ENCODE results near the gene SSC4D.
"Not testable (repeated sequence)": the region's sequence is repeated elsewhere in the genome, so short reads cannot be mapped to it uniquely, and the experiment has no call there.

The SSC4D gene

GRCh38 chr7:76425558-76425957 is 16.1 kb upstream of the SSC4D start:
- H2AK5ac ChIP-seq (ENCODE audit: low read depth, low read length), result peak overlapping the region; percentile 83
- H3K4ac ChIP-seq (ENCODE audit: low read length); H3K36me3 ChIP-seq (replicated peaks in 1 of 2; ENCODE audit: control insufficient read depth in 2 of 2, insufficient read depth in 2 of 2, low read length in 2 of 2); H3K27me3 ChIP-seq (ENCODE audit: control insufficient read depth in 3 of 3, insufficient read depth in 3 of 3, low read depth in 1 of 3, low read length in 3 of 3); DNase-seq (ENCODE audit: low spot score); H3K4me1 ChIP-seq (ENCODE audit: control insufficient read depth in 2 of 2, insufficient read depth in 1 of 2, low read depth in 1 of 2, low read length in 2 of 2); H4K8ac ChIP-seq (ENCODE audit: low read depth, low read length); H3K27ac ChIP-seq (replicated peaks; ENCODE audit: low read length); H2BK120ac ChIP-seq (ENCODE audit: low read depth, low read length); H4K91ac ChIP-seq (ENCODE audit: low read depth, low read length, poor library complexity); H3K14ac ChIP-seq (ENCODE audit: low read length); H3K9ac ChIP-seq (ENCODE audit: low read depth, low read length, poor library complexity); H3K4me3 ChIP-seq (ENCODE audit: low read length in 2 of 2); H3K79me1 ChIP-seq (ENCODE audit: low read depth, low read length); H2AFZ ChIP-seq (ENCODE audit: low read length); H3K9me3 ChIP-seq (replicated peaks in 1 of 2; ENCODE audit: control insufficient read depth in 2 of 2, insufficient read depth in 1 of 2, low read depth in 1 of 2, low read length in 2 of 2); H3K4me2 ChIP-seq (ENCODE audit: insufficient read depth, low read length, poor library complexity, severe bottlenecking); H2BK5ac ChIP-seq (ENCODE audit: low read length): not testable (repeated sequence)
- no CpG with 5 or more reads among the region's 4 CpGs for WGBS, 2 donors (ENCODE audit: extremely low coverage in 2 of 2, insufficient read length in 2 of 2, insufficient replicate concordance in 1 of 2)
- peak overlapping the region; percentile 10 for H2BK12ac ChIP-seq (ENCODE audit: low read length)
- H3K18ac ChIP-seq (ENCODE audit: low read length), result peak overlapping the region; percentile 48
- H3K23ac ChIP-seq (ENCODE audit: low read depth, low read length, poor library complexity), result peak overlapping the region; percentile 96
- H2BK15ac ChIP-seq (ENCODE audit: low read length), result peak overlapping the region; percentile 38

- peak overlapping the region; percentile 38 for H2BK15ac ChIP-seq (ENCODE audit: low read length)
- no peak overlapping the region for H4K8ac ChIP-seq (ENCODE audit: low read depth, low read length)
- peaks cover 0 to 3% (median 0%) of the 10 kb centered on the region in 3 experiments for H3K27me3 ChIP-seq (ENCODE audit: control insufficient read depth in 3 of 3, insufficient read depth in 3 of 3, low read depth in 1 of 3, low read length in 3 of 3)
- no peak overlapping the region for H2BK5ac ChIP-seq (ENCODE audit: low read length)
- H3K79me1 ChIP-seq (ENCODE audit: low read depth, low read length), result no peaks in the 10 kb centered on the region
- H3K9ac ChIP-seq (ENCODE audit: low read depth, low read length, poor library complexity), result no peak overlapping the region
- no peak overlapping the region for H4K91ac ChIP-seq (ENCODE audit: low read depth, low read length, poor library complexity)
- peaks cover 4 to 8% of the 10 kb centered on the region in 2 donors for H3K4me1 ChIP-seq (ENCODE audit: control insufficient read depth in 2 of 2, insufficient read depth in 1 of 2, low read depth in 1 of 2, low read length in 2 of 2)
- peak overlapping the region; percentile 96 for H3K23ac ChIP-seq (ENCODE audit: low read depth, low read length, poor library complexity)
- no peak overlapping the region for H3K27ac ChIP-seq (replicated peaks; ENCODE audit: low read length)
- H3K4me3 ChIP-seq (ENCODE audit: low read length in 2 of 2), result no peak overlapping the region
- no peak overlapping the region for H2BK120ac ChIP-seq (ENCODE audit: low read depth, low read length)
- H3K9me3 ChIP-seq (replicated peaks in 1 of 2; ENCODE audit: control insufficient read depth in 2 of 2, insufficient read depth in 1 of 2, low read depth in 1 of 2, low read length in 2 of 2), result no peaks in the 10 kb centered on the region
- no CpG with 5 or more reads among the region's 9 CpGs for WGBS, 2 donors (ENCODE audit: extremely low coverage in 2 of 2, insufficient read length in 2 of 2, insufficient replicate concordance in 1 of 2)
- no peak overlapping the region for H3K14ac ChIP-seq (ENCODE audit: low read length)
- H3K18ac ChIP-seq (ENCODE audit: low read length), result peak overlapping the region; percentile 48
- peak overlapping the region; percentile 10 for H2BK12ac ChIP-seq (ENCODE audit: low read length)
- no peak overlapping the region for H3K4ac ChIP-seq (ENCODE audit: low read length)
- no peak overlapping the region for H3K4me2 ChIP-seq (ENCODE audit: insufficient read depth, low read length, poor library complexity, severe bottlenecking)
- H3K36me3 ChIP-seq (replicated peaks in 1 of 2; ENCODE audit: control insufficient read depth in 2 of 2, insufficient read depth in 2 of 2, low read length in 2 of 2), result no peaks in the 10 kb centered on the region
- no peak overlapping the region for H2AFZ ChIP-seq (ENCODE audit: low read length)
- DNase-seq (ENCODE audit: low spot score), result no peak
- H2AK5ac ChIP-seq (ENCODE audit: low read depth, low read length), result peak overlapping the region; percentile 83
Observed at GRCh38 chr7:76425156-76425555, 15.7 kb upstream of the SSC4D start.

GRCh38 chr7:76424413-76425111 is 15.1 kb upstream of the SSC4D start, which contains the start of gene ZP3:
Gene ZP3, plus strand, starts transcription at chr7:76424950. Its CDS starts 15 bp downstream, at chr7:76424965.
- peak within 1 kb of the TSS; percentile 96 for H3K23ac ChIP-seq (ENCODE audit: low read depth, low read length, poor library complexity)

GRCh38 chr7:76423666-76424412 is 14.3 kb upstream of the SSC4D start:
- no peak overlapping the region for H3K4me3 ChIP-seq (ENCODE audit: low read length in 2 of 2)
- no peak overlapping the region for H2BK15ac ChIP-seq (ENCODE audit: low read length)
- H2BK12ac ChIP-seq (ENCODE audit: low read length), result no peak overlapping the region
- no peak overlapping the region for H3K27ac ChIP-seq (replicated peaks; ENCODE audit: low read length)
- H4K91ac ChIP-seq (ENCODE audit: low read depth, low read length, poor library complexity), result no peak overlapping the region
- no peak overlapping the region for H4K8ac ChIP-seq (ENCODE audit: low read depth, low read length)
- no peak overlapping the region for H3K14ac ChIP-seq (ENCODE audit: low read length)
- H3K4me2 ChIP-seq (ENCODE audit: insufficient read depth, low read length, poor library complexity, severe bottlenecking), result no peak overlapping the region
- no peak overlapping the region for H3K9ac ChIP-seq (ENCODE audit: low read depth, low read length, poor library complexity)
- no peaks in the 10 kb centered on the region for H3K79me1 ChIP-seq (ENCODE audit: low read depth, low read length)
- H3K23ac ChIP-seq (ENCODE audit: low read depth, low read length, poor library complexity), result no peak overlapping the region
- WGBS, 2 donors (ENCODE audit: extremely low coverage in 2 of 2, insufficient read length in 2 of 2, insufficient replicate concordance in 1 of 2), result no CpG with 5 or more reads among the region's 15 CpGs
- no peak overlapping the region for H2AFZ ChIP-seq (ENCODE audit: low read length)
- H3K36me3 ChIP-seq (replicated peaks in 1 of 2; ENCODE audit: control insufficient read depth in 2 of 2, insufficient read depth in 2 of 2, low read length in 2 of 2), result no peaks in the 10 kb centered on the region
- H2BK5ac ChIP-seq (ENCODE audit: low read length), result no peak overlapping the region
- no peak overlapping the region for H2BK120ac ChIP-seq (ENCODE audit: low read depth, low read length)
- no peaks in the 10 kb centered on the region for H3K9me3 ChIP-seq (replicated peaks in 1 of 2; ENCODE audit: control insufficient read depth in 2 of 2, insufficient read depth in 1 of 2, low read depth in 1 of 2, low read length in 2 of 2)
- peaks cover 0 to 3% (median 0%) of the 10 kb centered on the region in 3 experiments for H3K27me3 ChIP-seq (ENCODE audit: control insufficient read depth in 3 of 3, insufficient read depth in 3 of 3, low read depth in 1 of 3, low read length in 3 of 3)
- no peak overlapping the region for H3K4ac ChIP-seq (ENCODE audit: low read length)
- no peak overlapping the region for H3K18ac ChIP-seq (ENCODE audit: low read length)
- H2AK5ac ChIP-seq (ENCODE audit: low read depth, low read length), result no peak overlapping the region
- H3K4me1 ChIP-seq (ENCODE audit: control insufficient read depth in 2 of 2, insufficient read depth in 1 of 2, low read depth in 1 of 2, low read length in 2 of 2), result peaks cover 4 to 8% of the 10 kb centered on the region in 2 donors
- DNase-seq (ENCODE audit: low spot score), result no peak

More at GRCh38 chr7:76424413-76425111, 15.1 kb upstream of the SSC4D start, which contains the start of gene ZP3:
- Histone ChIP-seq H2BK12ac (ENCODE audit: low read length) (peak within 1 kb of the TSS; percentile 10), H3K9me3 (replicated peaks in 1 of 2; ENCODE audit: control insufficient read depth in 2 of 2, insufficient read depth in 1 of 2, low read depth in 1 of 2, low read length in 2 of 2) (no peaks in the 10 kb centered on the region), H3K14ac (ENCODE audit: low read length) (no peak within 1 kb of the TSS), H4K8ac (ENCODE audit: low read depth, low read length) (no peak within 1 kb of the TSS), H4K91ac (ENCODE audit: low read depth, low read length, poor library complexity) (no peak within 1 kb of the TSS), H3K18ac (ENCODE audit: low read length) (peak within 1 kb of the TSS; percentile 48), H2BK120ac (ENCODE audit: low read depth, low read length) (no peak within 1 kb of the TSS), H3K4me1 (ENCODE audit: control insufficient read depth in 2 of 2, insufficient read depth in 1 of 2, low read depth in 1 of 2, low read length in 2 of 2) (peaks cover 4 to 8% of the 10 kb centered on the region in 2 donors), H2AK5ac (ENCODE audit: low read depth, low read length) (peak within 1 kb of the TSS; percentile 83), H3K27me3 (ENCODE audit: control insufficient read depth in 3 of 3, insufficient read depth in 3 of 3, low read depth in 1 of 3, low read length in 3 of 3) (peaks cover 0 to 3% (median 0%) of the 10 kb centered on the region in 3 experiments), H2AFZ (ENCODE audit: low read length) (no peak within 1 kb of the TSS), H3K36me3 (replicated peaks in 1 of 2; ENCODE audit: control insufficient read depth in 2 of 2, insufficient read depth in 2 of 2, low read length in 2 of 2) (no peaks in the 10 kb centered on the region), H3K4me2 (ENCODE audit: insufficient read depth, low read length, poor library complexity, severe bottlenecking) (no peak within 1 kb of the TSS), H2BK5ac (ENCODE audit: low read length) (no peak within 1 kb of the TSS), H3K79me1 (ENCODE audit: low read depth, low read length) (no peaks in the 10 kb centered on the region), H3K27ac (replicated peaks; ENCODE audit: low read length) (no peak within 1 kb of the TSS), H3K9ac (ENCODE audit: low read depth, low read length, poor library complexity) (no peak within 1 kb of the TSS), H2BK15ac (ENCODE audit: low read length) (peak within 1 kb of the TSS; percentile 38), H3K4me3 (ENCODE audit: low read length in 2 of 2) (no peak within 1 kb of the TSS), H3K4ac (ENCODE audit: low read length) (no peak within 1 kb of the TSS)
- no peak for DNase-seq (ENCODE audit: low spot score)
- WGBS, 2 donors (ENCODE audit: extremely low coverage in 2 of 2, insufficient read length in 2 of 2, insufficient replicate concordance in 1 of 2), result no CpG with 5 or more reads among the region's 10 CpGs

Measured in neuronal stem cell (in vitro differentiated cells).